Hepatocyte (in vitro differentiated cells): ENCODE measurements around the gene OOSP2. TPM values are rescaled to one million over a fixed set of nuclear protein-coding genes. Genes with fewer than 3 reads are reported as not detected.

ENCODE experiments used
- DNase-seq: peaks from one replicate; pipeline ENCODE4 v3.0.0-alpha.2; 2016; ENCODE audit warnings: low spot score
- H2AFZ ChIP-seq: fragments of 200-600 bp; sonication (generic); 2 replicates; pipeline ENCODE4 v1.6.0; 2016; ENCODE audit warnings: antibody characterized with exemption, mild to moderate bottlenecking
- H3K27ac ChIP-seq: fragments of 200-600 bp; sonication (generic); 2 replicates; pipeline ENCODE4 v1.5.1; 2016; ENCODE audit warnings: mild to moderate bottlenecking
- H3K27me3 ChIP-seq: fragments of 200-600 bp; sonication (generic); 2 replicates; pipeline ENCODE4 v1.6.1; 2016
- H3K36me3 ChIP-seq: fragments of 200-600 bp; sonication (generic); replicated peaks from 2 replicates; pipeline ENCODE4 v1.5.1; 2016; ENCODE audit warnings: low read depth; ENCODE audit not compliant: insufficient read depth
- H3K4me1 ChIP-seq: fragments of 200-600 bp; sonication (generic); 2 replicates; pipeline ENCODE4 v1.5.1; 2016; ENCODE audit warnings: mild to moderate bottlenecking, moderate library complexity; ENCODE audit not compliant: insufficient read depth
- H3K4me2 ChIP-seq: fragments of 200-600 bp; sonication (generic); 2 replicates; pipeline ENCODE4 v1.6.0; 2016
- H3K4me3 ChIP-seq: fragments of 200-600 bp; sonication (generic); 2 replicates; pipeline ENCODE4 v1.5.1; 2016; ENCODE audit warnings: mild to moderate bottlenecking
- H3K79me2 ChIP-seq: fragments of 200-600 bp; sonication (generic); 2 replicates; pipeline ENCODE4 v1.6.0; 2017; ENCODE audit warnings: mild to moderate bottlenecking
- H3K9me2 ChIP-seq: fragments of 200-600 bp; sonication (generic); replicated peaks from 2 replicates; pipeline ENCODE4 v1.6.0; 2017; ENCODE audit warnings: mild to moderate bottlenecking; ENCODE audit not compliant: insufficient read depth
- H3K9me3 ChIP-seq: fragments of 200-600 bp; sonication (generic); 2 replicates; pipeline ENCODE4 v1.5.1; 2016; ENCODE audit warnings: low read depth, mild to moderate bottlenecking
- H4K20me1 ChIP-seq: fragments of 200-600 bp; sonication (generic); 2 replicates; pipeline ENCODE4 v1.6.0; 2016; ENCODE audit warnings: mild to moderate bottlenecking; ENCODE audit not compliant: insufficient read depth, poor library complexity, severe bottlenecking
- EZH2 ChIP-seq: fragments of 200-600 bp; sonication (generic); IDR thresholded peaks from 2 replicates; pipeline ENCODE4 v1.6.1; 2016; ENCODE audit warnings: antibody characterized with exemption, mild to moderate bottlenecking, borderline replicate concordance
- EZH2phosphoT487 ChIP-seq: fragments of 200-600 bp; sonication (generic); IDR thresholded peaks from one replicate; pipeline ENCODE4 v1.6.1; 2018; ENCODE audit warnings: antibody characterized with exemption, mild to moderate bottlenecking, low read depth, moderate library complexity; ENCODE audit not compliant: unreplicated experiment, severe bottlenecking
- WGBS: methylation state at CpG from one replicate; pipeline ENCODE4 v1.1.6; 2016; ENCODE audit warnings: low lambda C conversion rate; ENCODE audit errors: missing lambda C conversion rate; 5-methylcytosine and 5-hydroxymethylcytosine counted together
- polyA plus RNA-seq: library from polyadenylated mRNA; unstranded; fragments of >200 nt; fragmentation: Nextera tagmentation; extraction: Ambion mirVana; gene quantifications from 2 replicates; pipeline ENCODE4 v1.2.1, GENCODE V29; 2016
- total RNA-seq: library from RNA; depleted of rRNA; stranded (reverse); fragments of >200 nt; gene quantifications from 2 replicates; pipeline ENCODE4 v1.2.3, GENCODE V29; 2014
- TF ChIP-seq, protein P1 (sequence below): fragments of 200-600 bp; sonication (generic); IDR thresholded peaks from 2 replicates; pipeline ENCODE4 v1.5.1; 2016; ENCODE audit warnings: antibody characterized with exemption, mild to moderate bottlenecking; ENCODE audit not compliant: poor library complexity

The OOSP2 gene
- total and polyA plus RNA-seq, 2 experiments from 2014 or later = not detected

DNA sequence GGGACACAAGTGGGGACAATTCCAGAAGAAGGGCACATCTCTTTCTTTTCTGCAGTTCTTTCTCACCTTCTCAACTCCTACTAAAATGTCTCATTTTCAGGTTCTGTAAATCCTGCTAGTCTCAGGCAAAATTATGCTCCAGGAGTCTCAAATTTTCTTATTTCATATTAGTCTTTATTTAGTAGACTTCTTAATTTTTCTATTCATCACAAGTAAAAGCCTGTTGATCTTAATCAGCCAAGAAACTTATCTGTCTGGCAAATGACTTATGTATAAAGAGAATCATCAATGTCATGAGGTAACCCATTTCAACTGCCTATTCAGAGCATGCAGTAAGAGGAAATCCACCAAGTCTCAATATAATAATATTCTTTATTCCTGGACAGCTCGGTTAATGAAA lies 48.2 kb downstream of the OOSP2 start, which contains the start of gene MS4A2:
Gene MS4A2 (plus strand): TSS at position 301 of the 400 bp plus-strand sequence. CDS start 102 bp downstream, outside the sequence.
- Histone ChIP-seq H2AFZ (no peak within 1 kb of the TSS), H3K36me3 (no peaks in the 10 kb centered on the region), H3K27me3 (no peaks in the 10 kb centered on the region), H3K9me3 (no peaks in the 10 kb centered on the region), H3K4me3 (no peak within 1 kb of the TSS), H3K4me2 (no peak within 1 kb of the TSS), H3K79me2 (no peaks in the 10 kb centered on the region), H3K9me2 (no peaks in the 10 kb centered on the region), H4K20me1 (no peaks in the 10 kb centered on the region), H3K27ac (no peak within 1 kb of the TSS), H3K4me1 (no peaks in the 10 kb centered on the region)
- TF ChIP-seq, protein P1, sequence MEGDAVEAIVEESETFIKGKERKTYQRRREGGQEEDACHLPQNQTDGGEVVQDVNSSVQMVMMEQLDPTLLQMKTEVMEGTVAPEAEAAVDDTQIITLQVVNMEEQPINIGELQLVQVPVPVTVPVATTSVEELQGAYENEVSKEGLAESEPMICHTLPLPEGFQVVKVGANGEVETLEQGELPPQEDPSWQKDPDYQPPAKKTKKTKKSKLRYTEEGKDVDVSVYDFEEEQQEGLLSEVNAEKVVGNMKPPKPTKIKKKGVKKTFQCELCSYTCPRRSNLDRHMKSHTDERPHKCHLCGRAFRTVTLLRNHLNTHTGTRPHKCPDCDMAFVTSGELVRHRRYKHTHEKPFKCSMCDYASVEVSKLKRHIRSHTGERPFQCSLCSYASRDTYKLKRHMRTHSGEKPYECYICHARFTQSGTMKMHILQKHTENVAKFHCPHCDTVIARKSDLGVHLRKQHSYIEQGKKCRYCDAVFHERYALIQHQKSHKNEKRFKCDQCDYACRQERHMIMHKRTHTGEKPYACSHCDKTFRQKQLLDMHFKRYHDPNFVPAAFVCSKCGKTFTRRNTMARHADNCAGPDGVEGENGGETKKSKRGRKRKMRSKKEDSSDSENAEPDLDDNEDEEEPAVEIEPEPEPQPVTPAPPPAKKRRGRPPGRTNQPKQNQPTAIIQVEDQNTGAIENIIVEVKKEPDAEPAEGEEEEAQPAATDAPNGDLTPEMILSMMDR = no peak
- TF ChIP-seq EZH2phosphoT487 (no peak), EZH2 (no peak)
- WGBS = 79% methylated on average over 1 of the region's 1 CpG
- DNase-seq = no peak

DNA sequence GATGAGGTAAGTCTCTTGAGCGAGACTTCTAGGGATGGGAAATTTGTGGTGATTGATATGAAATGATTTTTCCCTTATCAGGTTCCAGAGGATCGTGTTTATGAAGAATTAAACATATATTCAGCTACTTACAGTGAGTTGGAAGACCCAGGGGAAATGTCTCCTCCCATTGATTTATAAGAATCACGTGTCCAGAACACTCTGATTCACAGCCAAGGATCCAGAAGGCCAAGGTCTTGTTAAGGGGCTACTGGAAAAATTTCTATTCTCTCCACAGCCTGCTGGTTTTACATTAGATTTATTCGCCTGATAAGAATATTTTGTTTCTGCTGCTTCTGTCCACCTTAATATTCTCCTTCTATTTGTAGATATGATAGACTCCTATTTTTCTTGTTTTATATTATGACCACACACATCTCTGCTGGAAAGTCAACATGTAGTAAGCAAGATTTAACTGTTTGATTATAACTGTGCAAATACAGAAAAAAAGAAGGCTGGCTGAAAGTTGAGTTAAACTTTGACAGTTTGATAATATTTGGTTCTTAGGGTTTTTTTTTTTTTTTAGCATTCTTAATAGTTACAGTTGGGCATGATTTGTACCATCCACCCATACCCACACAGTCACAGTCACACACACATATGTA lies 55.4 kb downstream of the OOSP2 start:
- Histone ChIP-seq H3K27ac (no peak overlapping the region), H4K20me1 (no peaks in the 10 kb centered on the region), H3K36me3 (no peaks in the 10 kb centered on the region), H3K79me2 (no peaks in the 10 kb centered on the region), H3K4me1 (no peaks in the 10 kb centered on the region), H3K4me3 (no peak overlapping the region), H3K9me3 (no peaks in the 10 kb centered on the region), H3K4me2 (no peak overlapping the region), H2AFZ (no peak overlapping the region), H3K9me2 (no peaks in the 10 kb centered on the region), H3K27me3 (no peaks in the 10 kb centered on the region)
- no peak for TF ChIP-seq EZH2
- TF ChIP-seq, protein P1 = no peak
- TF ChIP-seq EZH2phosphoT487 = no peak
- no peak for DNase-seq
- 60% methylated on average over 4 of the region's 4 CpGs for WGBS

DNA sequence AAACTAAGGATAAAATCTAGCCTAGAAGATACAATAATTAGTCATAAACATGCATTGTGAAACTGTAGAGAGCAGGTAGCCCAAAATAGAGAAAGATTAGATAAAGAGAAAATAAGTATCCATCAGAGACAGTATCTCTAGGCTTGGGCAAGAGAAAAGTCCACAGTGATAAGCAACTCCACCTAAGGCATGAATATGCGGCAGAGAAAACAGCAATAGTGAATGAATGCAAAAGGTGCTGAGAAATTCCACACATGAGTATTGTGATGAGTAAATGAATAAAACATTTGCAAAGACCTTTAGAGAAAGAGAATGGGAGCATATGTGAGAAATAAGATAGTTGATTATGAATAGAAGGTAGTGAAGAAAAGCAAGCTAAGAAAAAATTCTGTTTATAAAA lies 57.0 kb downstream of the OOSP2 start:
- no peak for DNase-seq
- 70% methylated on average over 1 of the region's 1 CpG for WGBS
- H3K79me2 ChIP-seq = no peaks in the 10 kb centered on the region

More for the DNA sequence above, 57.0 kb downstream of the OOSP2 start:
- Histone ChIP-seq H3K4me1 (no peaks in the 10 kb centered on the region), H3K4me3 (no peak overlapping the region), H3K9me3 (no peaks in the 10 kb centered on the region), H3K9me2 (no peaks in the 10 kb centered on the region), H4K20me1 (no peaks in the 10 kb centered on the region), H3K36me3 (no peaks in the 10 kb centered on the region), H3K27ac (no peak overlapping the region), H3K4me2 (no peak overlapping the region), H3K27me3 (no peaks in the 10 kb centered on the region), H2AFZ (no peak overlapping the region)
- TF ChIP-seq EZH2phosphoT487 = no peak
- TF ChIP-seq EZH2 = no peak
- TF ChIP-seq, protein P1 = no peak

Other genes with a start within 250 kb of the OOSP2 start
- gene MRPL16, start 229.6 kb upstream of the OOSP2 start, total RNA-seq = 37.3 and 51.3 TPM in 2 replicates
- 59.3 and 62.0 TPM in 2 replicates for gene MRPL16, start 229.6 kb upstream of the OOSP2 start, polyA plus RNA-seq
- gene CBLIF, start 194.9 kb upstream of the OOSP2 start, total RNA-seq = 60.8 and 83.0 TPM in 2 replicates
- 45.2 and 46.7 TPM in 2 replicates for gene CBLIF, start 194.9 kb upstream of the OOSP2 start, polyA plus RNA-seq
- 35.6 and 54.1 TPM in 2 replicates for gene TCN1, start 173.9 kb upstream of the OOSP2 start, total RNA-seq
- 27.8 and 28.2 TPM in 2 replicates for gene TCN1, start 173.9 kb upstream of the OOSP2 start, polyA plus RNA-seq
- not detected in 2 replicates for gene OOSP3, start 161.6 kb upstream of the OOSP2 start, total RNA-seq
- 0.24 TPM in 1 of 2 replicates, not detected in the other for gene OOSP3, start 161.6 kb upstream of the OOSP2 start, polyA plus RNA-seq
- not detected in 2 replicates for gene OOSP1, start 102.0 kb upstream of the OOSP2 start, total RNA-seq
- not detected in 2 replicates for gene OOSP1, start 102.0 kb upstream of the OOSP2 start, polyA plus RNA-seq
- gene OOSP4A, start 76.4 kb upstream of the OOSP2 start, total RNA-seq = not detected in 2 replicates
- gene OOSP4A, start 76.4 kb upstream of the OOSP2 start, polyA plus RNA-seq = not detected in 2 replicates
- not detected in 2 replicates for gene OOSP4B, start 23.2 kb upstream of the OOSP2 start, total RNA-seq
- gene OOSP4B, start 23.2 kb upstream of the OOSP2 start, polyA plus RNA-seq = not detected in 2 replicates
- not detected in 2 replicates for gene MS4A3, start 16.3 kb downstream of the OOSP2 start, total RNA-seq
- gene MS4A3, start 16.3 kb downstream of the OOSP2 start, polyA plus RNA-seq = not detected in 2 replicates
- gene MS4A2, start 48.3 kb downstream of the OOSP2 start, total RNA-seq = not detected in 2 replicates
- gene MS4A2, start 48.3 kb downstream of the OOSP2 start, polyA plus RNA-seq = not detected in 2 replicates
- 1.1 and 6.2 TPM in 2 replicates for gene MS4A6A, start 142.7 kb downstream of the OOSP2 start, total RNA-seq
- gene MS4A6A, start 142.7 kb downstream of the OOSP2 start, polyA plus RNA-seq = 1.4 and 5.8 TPM in 2 replicates
- gene MS4A4E, start 202.7 kb downstream of the OOSP2 start, total RNA-seq = not detected in 2 replicates
- gene MS4A4E, start 202.7 kb downstream of the OOSP2 start, polyA plus RNA-seq = 0.18 TPM in 1 of 2 replicates, not detected in the other
- 1.8 and 5.3 TPM in 2 replicates for gene MS4A4A, start 240.3 kb downstream of the OOSP2 start, total RNA-seq
- 0.48 and 0.69 TPM in 2 replicates for gene MS4A4A, start 240.3 kb downstream of the OOSP2 start, polyA plus RNA-seq